NCI-H446 treated with DMSO at 0.1 percent for 48 hours (cell line): ENCODE data around the gene FBN1.

Experiments used
- DNase-seq: peaks from one replicate; lab custom pipeline; 2025; lab: John Stamatoyannopoulos, UW

FBN1 gene

GRCh38 chr15:48366584-48367312, 278.8 kb downstream of the FBN1 start:
- DNase-seq = no peak

- DNase-seq = no peak
These were observed 279.9 kb downstream of the FBN1 start for GRCh38 chr15:48365575-48365974.

- no peak for DNase-seq
These were observed 282.0 kb downstream of the FBN1 start for GRCh38 chr15:48363474-48363873.

GRCh38 chr15:48361685-48362084, 283.8 kb downstream of the FBN1 start:
- no peak for DNase-seq

DNA sequence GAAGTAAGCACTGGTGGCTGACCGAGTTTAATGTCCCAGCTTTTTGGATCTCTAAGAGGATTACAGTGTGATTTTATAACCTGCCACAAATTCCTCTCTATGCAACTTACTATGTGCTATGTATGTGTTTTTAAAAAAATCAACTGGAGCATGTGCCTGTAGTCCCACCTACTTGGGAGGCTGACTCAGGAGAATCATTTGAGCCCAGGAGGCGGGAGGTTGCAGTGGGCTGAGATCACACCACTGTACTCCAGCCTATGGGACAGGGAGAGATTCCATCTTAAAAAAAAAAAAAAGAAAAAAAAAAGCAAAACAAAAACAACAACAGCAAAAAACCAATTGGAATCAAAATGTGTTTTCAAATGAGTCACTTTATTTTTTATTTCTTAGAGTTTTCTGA, 284.7 kb downstream of the FBN1 start:
- no peak for DNase-seq
